ENCODE measurements around the gene ZNF780A.
"Not testable (repeated sequence)": the region's sequence is repeated elsewhere in the genome, so short reads cannot be mapped to it uniquely, and the experiment has no call there.

Gene ZNF780A

DNA sequence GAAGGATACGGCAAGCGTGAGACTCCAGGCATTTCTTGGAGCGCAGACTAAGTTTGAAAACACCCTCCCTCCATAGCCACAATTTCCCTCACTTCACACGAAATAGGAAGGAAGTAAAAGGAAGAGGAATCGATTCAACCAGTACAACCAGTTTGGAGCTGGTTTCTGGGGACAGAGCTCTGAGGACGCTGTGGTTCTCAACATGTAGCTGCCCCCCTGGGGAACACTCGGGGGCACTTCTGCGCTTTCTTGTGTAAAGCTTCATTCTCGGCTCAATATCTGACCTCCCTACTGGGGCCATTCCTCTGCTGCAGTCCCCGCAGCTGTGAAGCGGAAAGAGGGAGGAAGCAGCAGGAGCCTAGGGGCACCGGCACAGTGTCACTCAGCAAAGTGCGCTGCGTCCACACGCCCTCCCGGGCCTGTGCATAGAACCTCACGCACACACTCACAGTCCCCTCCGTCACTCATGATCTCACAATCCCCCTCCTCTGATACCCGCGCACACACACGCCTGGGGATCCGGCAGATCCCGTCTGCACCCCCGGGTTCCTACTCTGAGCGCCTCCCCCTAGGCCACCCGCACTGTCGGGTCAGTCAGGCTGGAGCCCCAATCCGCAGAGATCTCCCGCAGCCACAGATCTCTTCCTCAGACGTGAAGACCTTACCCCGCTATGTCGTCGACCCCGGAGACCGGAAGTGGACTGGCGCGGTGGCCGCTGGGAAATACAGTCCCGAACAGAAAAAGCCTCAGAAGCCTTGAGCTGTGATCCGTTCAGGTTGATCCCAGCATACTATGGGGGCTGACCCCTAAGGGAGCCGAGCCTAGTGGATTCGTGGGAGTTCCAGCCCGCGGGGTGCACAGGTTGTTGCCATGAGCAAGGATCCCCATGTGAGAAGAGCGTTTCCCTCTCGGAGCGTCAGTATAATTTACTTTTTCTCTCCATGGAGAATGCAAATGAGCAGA, at the start of gene ZNF780A:
Gene ZNF780A, minus strand, starts transcription at position 703 of the 964 bp plus-strand sequence. CDS start 6,190 bp downstream, outside the sequence.
- peak; percentile 93 for ATAC-seq

GRCh38 chr19:40139533-40140287, 49.0 kb upstream of the ZNF780A start:
- ATAC-seq (no peak), DNase-seq (no peak)

More for the DNA sequence above, at the start of gene ZNF780A:
- peak; percentile 82 for DNase-seq

GRCh38 chr19:40136818-40137217, 46.1 kb upstream of the ZNF780A start:
- ATAC-seq (no peak), DNase-seq (no peak)

GRCh38 chr19:40134866-40135265, 44.1 kb upstream of the ZNF780A start:
- ATAC-seq (no peak), DNase-seq (no peak)

DNA sequence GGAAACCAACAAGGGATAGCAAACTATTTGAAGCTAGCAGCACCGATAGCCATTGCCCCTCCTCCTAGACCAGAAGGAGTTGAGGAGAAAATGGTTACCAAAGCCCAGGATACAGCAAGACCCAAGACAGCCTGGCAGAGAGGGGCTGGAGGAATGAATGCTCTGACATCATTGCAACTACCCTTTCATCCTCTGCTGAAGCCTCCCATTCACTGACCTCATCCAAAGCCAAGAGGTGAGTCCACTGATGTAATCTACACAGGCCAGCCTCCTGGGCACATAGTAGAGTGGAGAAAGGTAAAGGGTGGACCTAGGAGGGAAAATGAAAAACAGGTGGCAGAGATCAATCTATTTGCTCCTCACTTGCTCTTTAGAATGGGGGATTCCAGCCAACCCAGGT, 42.7 kb upstream of the ZNF780A start:
- ATAC-seq (no peak), DNase-seq (no peak)

- DNase-seq (no peak), ATAC-seq (no peak)
These were observed 39.3 kb upstream of the ZNF780A start for GRCh38 chr19:40130013-40130412.

GRCh38 chr19:40129425-40129824, 38.7 kb upstream of the ZNF780A start:
- no peak for ATAC-seq
- DNase-seq: no peak

- DNase-seq (no peak), ATAC-seq (no peak)
These were observed 38.2 kb upstream of the ZNF780A start for GRCh38 chr19:40128991-40129390.

DNA sequence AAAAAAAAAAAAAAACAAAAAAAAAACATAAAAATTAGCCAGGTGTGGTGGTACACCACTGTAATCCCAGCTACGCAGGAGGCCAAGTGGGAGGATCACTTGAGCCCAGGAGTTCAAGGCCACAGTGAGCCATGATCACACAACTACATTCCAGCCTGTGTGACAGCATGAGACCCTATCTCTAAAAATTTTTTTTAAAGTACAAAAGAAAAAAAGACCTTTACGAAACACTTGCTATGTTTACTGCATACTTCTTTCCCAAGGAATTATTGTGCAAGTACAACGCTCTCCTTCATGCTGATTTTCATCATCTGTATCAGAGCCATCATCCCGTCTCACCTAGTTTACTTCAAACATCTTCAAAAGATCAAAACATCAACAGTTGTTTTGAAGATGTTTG, 28.6 kb upstream of the ZNF780A start:
- no peak for ATAC-seq

GRCh38 chr19:40118638-40119037, 27.9 kb upstream of the ZNF780A start:
- DNase-seq, ATAC-seq: not testable (repeated sequence)

More for the DNA sequence above, 28.6 kb upstream of the ZNF780A start:
- no peak for DNase-seq

DNA sequence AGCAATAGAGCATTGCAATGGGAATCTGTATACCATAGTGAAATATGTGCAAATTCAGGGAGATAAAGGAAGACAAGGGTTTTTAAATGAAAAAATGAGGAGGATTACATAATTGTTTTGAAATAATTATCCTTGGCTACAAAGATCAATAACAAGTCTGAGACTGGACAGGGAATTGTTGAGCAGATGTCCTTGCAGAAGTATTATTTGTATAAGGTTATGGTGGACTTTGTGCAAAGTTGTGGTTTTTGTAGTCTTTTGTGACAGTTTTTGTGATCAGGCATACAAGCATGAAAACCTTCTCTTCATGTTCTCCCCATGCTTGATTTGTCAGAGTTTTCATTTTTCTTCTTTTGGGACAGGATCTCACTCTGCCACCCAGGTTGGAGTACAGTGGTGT, 25.3 kb upstream of the ZNF780A start:
- no peak for ATAC-seq

GRCh38 chr19:40114119-40114518, 23.4 kb upstream of the ZNF780A start:
- ATAC-seq, DNase-seq: not testable (repeated sequence)

More for the DNA sequence above, 25.3 kb upstream of the ZNF780A start:
- no peak for DNase-seq

GRCh38 chr19:40112271-40112670, 21.5 kb upstream of the ZNF780A start:
- DNase-seq, ATAC-seq: not testable (repeated sequence)

DNA sequence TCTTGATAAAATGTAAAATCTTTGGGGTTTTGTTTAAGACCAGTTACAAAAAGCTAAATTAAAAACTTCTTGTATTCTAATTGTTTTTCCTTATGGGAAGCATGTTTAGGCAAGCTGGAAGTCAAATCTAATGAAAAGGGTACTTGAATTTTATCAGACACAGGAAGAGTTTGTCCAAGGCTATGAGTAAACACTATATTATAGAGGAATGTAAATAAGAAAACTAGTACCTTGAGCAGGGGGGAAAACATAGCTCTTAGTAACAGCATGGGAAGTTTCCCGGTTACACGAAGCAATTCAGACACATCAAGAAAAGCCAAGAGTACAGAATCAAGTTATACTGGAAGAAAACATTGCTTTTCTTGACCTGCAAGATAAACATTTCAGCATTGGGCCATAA, 19.8 kb upstream of the ZNF780A start:
- ATAC-seq (no peak), DNase-seq (no peak)

GRCh38 chr19:40104754-40105153, 14.0 kb upstream of the ZNF780A start:
- ATAC-seq: no peak

DNA sequence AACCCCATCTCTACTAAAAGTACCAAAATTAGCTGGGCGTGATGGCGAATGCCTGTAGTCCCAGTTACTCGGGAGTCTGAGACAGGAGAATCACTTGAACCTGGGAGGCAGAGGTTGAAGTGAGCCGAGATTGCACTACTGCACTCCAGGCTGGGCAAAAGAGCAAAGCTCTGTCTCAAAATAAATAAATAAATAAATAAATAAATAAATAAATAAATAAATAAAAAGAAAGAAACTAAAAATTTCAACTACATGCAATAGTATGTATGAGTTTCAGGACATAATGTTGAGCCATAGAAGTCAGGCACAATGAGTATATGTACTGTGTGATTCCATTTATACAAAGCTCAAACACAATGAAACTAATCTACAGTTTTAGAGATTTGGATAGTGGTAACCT, 12.9 kb upstream of the ZNF780A start:
- DNase-seq (no peak), ATAC-seq (no peak)

More at GRCh38 chr19:40104754-40105153, 14.0 kb upstream of the ZNF780A start:
- no peak for DNase-seq

GRCh38 chr19:40101813-40102212, 11.1 kb upstream of the ZNF780A start:
- ATAC-seq (no peak), DNase-seq (no peak)

DNA sequence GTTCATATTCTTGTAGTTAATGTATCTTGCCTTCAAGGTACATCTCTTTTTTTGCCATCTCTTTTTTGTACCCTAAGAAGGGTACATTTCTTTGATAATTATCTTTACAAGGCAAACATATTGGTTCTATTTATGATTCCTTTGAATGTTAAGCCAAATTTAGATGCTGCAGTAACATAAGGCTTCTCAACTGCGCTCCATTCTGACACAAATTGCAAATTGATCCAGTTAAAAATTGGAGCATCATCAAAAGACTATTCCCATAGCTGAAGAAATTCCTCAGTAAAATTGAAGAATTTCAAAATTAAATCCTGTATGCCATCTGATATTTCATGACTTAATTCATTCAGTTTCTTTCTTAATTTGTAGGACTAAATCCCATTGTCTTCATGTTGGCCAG, 2.7 kb upstream of the ZNF780A start:
- no peak for DNase-seq
- no peak for ATAC-seq

- DNase-seq (no peak), ATAC-seq (no peak)
These were observed 724 bp upstream of the ZNF780A start for GRCh38 chr19:40091205-40092129.

DNA sequence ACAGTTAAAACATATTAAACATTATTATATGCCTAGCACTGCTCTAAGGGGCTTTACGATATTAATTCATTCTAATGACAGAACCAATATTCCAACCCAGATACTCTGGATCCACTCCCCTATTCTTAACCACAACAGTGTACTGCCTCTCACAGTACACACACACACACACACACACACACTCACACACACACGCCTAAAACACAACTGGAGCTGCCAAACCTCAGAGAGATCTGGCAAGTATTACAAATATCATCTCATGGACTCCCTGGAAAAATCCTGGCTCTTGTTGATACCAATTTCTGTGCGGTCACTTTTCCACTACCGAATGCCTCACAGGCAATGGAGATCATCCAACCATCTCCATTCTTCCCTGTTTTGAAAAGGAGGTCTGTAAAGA, 1.3 kb downstream of the ZNF780A start:
- DNase-seq (no peak), ATAC-seq (no peak)

DNA sequence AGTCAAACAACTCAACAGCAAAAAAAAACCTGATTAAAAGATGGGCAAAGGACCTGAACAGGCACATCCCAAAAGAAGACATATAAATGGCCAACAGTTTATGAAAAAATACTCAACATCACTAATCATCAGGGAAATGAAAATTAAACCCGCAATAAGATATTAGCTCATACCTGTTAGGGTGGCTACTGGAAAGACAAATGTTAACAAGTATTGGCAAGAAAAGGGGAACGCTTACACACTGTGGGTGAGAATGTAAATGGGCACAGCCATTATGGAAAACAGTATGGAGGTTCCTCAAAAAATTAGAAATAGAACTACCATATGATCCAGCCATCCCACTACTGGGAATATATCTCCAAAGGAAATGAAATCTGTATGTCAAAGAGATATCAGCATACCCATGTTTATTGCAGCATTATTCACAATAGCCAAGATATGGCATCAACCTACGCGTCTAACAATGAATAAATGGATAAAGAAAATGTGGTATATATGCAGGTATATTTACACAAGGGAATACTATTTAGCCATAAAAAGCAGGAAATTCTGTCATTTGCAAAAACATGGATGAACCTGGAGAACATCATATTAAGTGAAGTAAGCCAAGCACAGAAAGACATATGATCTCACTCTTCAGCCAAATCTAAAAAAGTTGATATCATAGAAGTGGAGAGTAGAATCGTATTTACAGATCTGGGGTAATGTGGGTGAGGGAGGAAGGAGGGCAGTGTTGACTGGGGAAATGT, 2.3 kb downstream of the ZNF780A start:
- ATAC-seq: no peak
- DNase-seq: no peak

All from stimulated activated naive CD8-positive, alpha-beta T cell treated with anti-CD3 and anti-CD28 coated beads, Interleukin-15, Interleukin-2, amounts not matched to agents 100 U/mL and 50 U/mL, for 24 hours (primary cell).